Small intestine (tissue), 7 donors: ENCODE data around the gene POMGNT1. TPM values are rescaled to one million over a fixed set of nuclear protein-coding genes. Genes with fewer than 3 reads are reported as not detected.
A peak's percentile ranks its signal among the peaks of the same experiment; 100 is the strongest.

Experiments used
- DNase-seq, 2 donors: peaks; one replicate each; pipeline versions ENCODE4 v3.0.0 to v3.0.0-alpha.2; 2013
- FAIRE-seq: peaks from 2 replicates; lab custom pipeline; 2012; peaks lifted over from hg19 to GRCh38; lab: Jason Lieb, UNC
- H3K27ac ChIP-seq, 3 donors: one replicate each; pipeline ENCODE4 v1.5.1; 2013; ENCODE audit warnings: low read length in 2 of 3, mild to moderate bottlenecking in 2 of 3, control low read depth in 1 of 3, inconsistent platforms in 1 of 3, low read depth in 1 of 3, moderate library complexity in 1 of 3
- H3K27me3 ChIP-seq, 3 donors: one replicate each; pipeline ENCODE4 v1.6.1; 2013; ENCODE audit warnings: low read length in 3 of 3, inconsistent platforms in 1 of 3; ENCODE audit not compliant: control insufficient read depth in 3 of 3, insufficient read depth in 3 of 3
- H3K36me3 ChIP-seq, 3 donors: one replicate each; pipeline ENCODE4 v1.6.1; 2013; ENCODE audit warnings: low read length in 3 of 3, inconsistent platforms in 1 of 3, low read depth in 1 of 3, mild to moderate bottlenecking in 1 of 3, moderate library complexity in 1 of 3; ENCODE audit not compliant: control insufficient read depth in 3 of 3, insufficient read depth in 2 of 3
- H3K4me1 ChIP-seq, 3 donors: one replicate each; pipeline ENCODE4 v1.6.1; 2013; ENCODE audit warnings: low read length in 2 of 3, inconsistent platforms in 1 of 3, low read depth in 1 of 3, mild to moderate bottlenecking in 1 of 3, moderate library complexity in 1 of 3; ENCODE audit not compliant: control insufficient read depth in 3 of 3, insufficient read depth in 2 of 3
- H3K4me3 ChIP-seq, 3 donors: one replicate each; pipeline ENCODE4 v1.5.1; 2013; ENCODE audit warnings: low read length in 3 of 3, control low read depth in 1 of 3, inconsistent platforms in 1 of 3, low read depth in 1 of 3, mild to moderate bottlenecking in 1 of 3, moderate library complexity in 1 of 3
- H3K9me3 ChIP-seq, 2 donors: one replicate each; pipeline ENCODE4 v1.6.1; 2013; ENCODE audit warnings: low read depth in 1 of 2, low read length in 1 of 2; ENCODE audit not compliant: control insufficient read depth in 2 of 2, insufficient read depth in 1 of 2
- WGBS, 3 donors: extraction: QIAGEN DNeasy Blood & Tissue Kit; methylation state at CpG; one replicate each; pipeline ENCODE4 v1.1.7; 2013; 5-methylcytosine and 5-hydroxymethylcytosine counted together
- polyA plus RNA-seq, 4 donors: library from polyadenylated mRNA; stranded (reverse) in 3 of 4; unstranded in 1 of 4; fragments of 200-250 nt in 3 of 4; fragments of 120-200 nt in 1 of 4; gene quantifications; one replicate each; pipeline versions ENCODE4 v1.2.1 to v1.2.3, GENCODE V29; 2013
- donor health status: healthy with polysubstance abuse.
- donor health status: control.
- donor health status: control.
- donor health status: Bipolar disorder and iron deficiency.
- donor health status: healthy.

POMGNT1 gene
- polyA plus RNA-seq, 4 donors: 37.6 to 81.3 (median 48.8) TPM

GRCh38 chr1:46192171-46192570 is 6.1 kb downstream of the POMGNT1 start:
- Histone ChIP-seq H3K36me3 (peaks cover 6 to 92% (median 17%) of the 10 kb centered on the region in 3 donors), H3K27ac (no peak overlapping the region), H3K9me3 (no peaks in the 10 kb centered on the region), H3K4me3 (no peak overlapping the region), H3K4me1 (peaks cover 2 to 28% (median 6%) of the 10 kb centered on the region in 3 donors), H3K27me3 (no peaks in the 10 kb centered on the region)
- FAIRE-seq (no peak), DNase-seq (no peak)
- 93 to 95% (median 95%) methylated on average over 10 of the region's 10 CpGs for WGBS, 3 donors

- FAIRE-seq: no peak
- DNase-seq: no peak
- Histone ChIP-seq H3K27me3 (no peaks in the 10 kb centered on the region), H3K27ac (no peak overlapping the region), H3K9me3 (no peaks in the 10 kb centered on the region), H3K4me1 (peaks cover 2 to 26% (median 5%) of the 10 kb centered on the region in 3 donors), H3K4me3 (no peak overlapping the region), H3K36me3 (peaks cover 6 to 86% (median 17%) of the 10 kb centered on the region in 3 donors)
- WGBS, 3 donors: 89 to 97% (median 92%) methylated on average over 9 of the region's 9 CpGs
These were observed 7.1 kb downstream of the POMGNT1 start for GRCh38 chr1:46191033-46191701.

GRCh38 chr1:46190539-46190938 is 7.7 kb downstream of the POMGNT1 start:
- Histone ChIP-seq H3K27ac (no peak overlapping the region), H3K4me3 (no peak overlapping the region), H3K27me3 (no peaks in the 10 kb centered on the region), H3K36me3 (peaks cover 6 to 88% (median 17%) of the 10 kb centered on the region in 3 donors), H3K9me3 (no peaks in the 10 kb centered on the region), H3K4me1 (peaks cover 2 to 32% (median 5%) of the 10 kb centered on the region in 3 donors)
- WGBS, 3 donors: 74 to 89% (median 82%) methylated on average over 3 of the region's 3 CpGs
- FAIRE-seq (no peak), DNase-seq (no peak)

- Histone ChIP-seq H3K27me3 (no peaks in the 10 kb centered on the region), H3K4me1 (peaks cover 9 to 50% (median 9%) of the 10 kb centered on the region in 3 donors), H3K36me3 (peaks cover 6 to 89% (median 14%) of the 10 kb centered on the region in 3 donors), H3K4me3 (no peak overlapping the region), H3K27ac (peak overlapping the region in 2 of 3 donors; percentile 64 to 79), H3K9me3 (no peaks in the 10 kb centered on the region)
- FAIRE-seq (no peak), DNase-seq (peak; percentile 40 to 41)
- WGBS, 3 donors: 24 to 57% (median 48%) methylated on average over 6 of the region's 6 CpGs
These were observed 9.8 kb downstream of the POMGNT1 start for GRCh38 chr1:46188295-46189030.

- DNase-seq (peak; percentile 75 to 83), FAIRE-seq (no peak)
- WGBS, 3 donors: 27 to 61% (median 58%) methylated on average over 8 of the region's 8 CpGs
- Histone ChIP-seq H3K27ac (peak overlapping the region; percentile 1 to 79 (median 64)), H3K27me3 (no peaks in the 10 kb centered on the region), H3K4me3 (no peak overlapping the region), H3K9me3 (no peaks in the 10 kb centered on the region), H3K4me1 (peaks cover 9 to 60% (median 9%) of the 10 kb centered on the region in 3 donors), H3K36me3 (peaks cover 5 to 77% (median 6%) of the 10 kb centered on the region in 3 donors)
These were observed 10.9 kb downstream of the POMGNT1 start for GRCh38 chr1:46187106-46187869.

GRCh38 chr1:46186076-46186475 is 12.2 kb downstream of the POMGNT1 start:
- 79 to 97% (median 85%) methylated on average over 2 of the region's 2 CpGs for WGBS, 3 donors

GRCh38 chr1:46184920-46185658 is 13.1 kb downstream of the POMGNT1 start:
- H3K27me3 ChIP-seq: no peaks in the 10 kb centered on the region
- no peak for FAIRE-seq
- peaks cover 0 to 56% (median 6%) of the 10 kb centered on the region in 3 donors for H3K36me3 ChIP-seq
- H3K27ac ChIP-seq: peak overlapping the region; percentile 93 to 95 (median 93)
- H3K9me3 ChIP-seq: no peaks in the 10 kb centered on the region
- no peak overlapping the region for H3K4me3 ChIP-seq
- WGBS, 3 donors: 63 to 82% (median 73%) methylated on average over 7 of the region's 7 CpGs
- DNase-seq: no peak
- H3K4me1 ChIP-seq: peaks cover 9 to 79% (median 9%) of the 10 kb centered on the region in 3 donors

More at GRCh38 chr1:46186076-46186475, 12.2 kb downstream of the POMGNT1 start:
- H3K4me1 ChIP-seq: peaks cover 9 to 69% (median 9%) of the 10 kb centered on the region in 3 donors
- DNase-seq (peak in 1 of 2 donors; percentile 31), FAIRE-seq (no peak)
- H3K27me3 ChIP-seq: no peaks in the 10 kb centered on the region
- no peaks in the 10 kb centered on the region for H3K9me3 ChIP-seq
- H3K27ac ChIP-seq: peak overlapping the region in 1 of 3 donors; percentile 4
- no peak overlapping the region for H3K4me3 ChIP-seq
- peaks cover 4 to 66% (median 6%) of the 10 kb centered on the region in 3 donors for H3K36me3 ChIP-seq
